ENCODE data around the gene TCERG1L.

- TF ChIP-seq POLR2A (IDR thresholded peaks at IDR 0.05) (no peak), CTCF (IDR thresholded peaks at IDR 0.05) (no peak)
Observed at GRCh38 chr10:131132681-131133080, 178.8 kb downstream of the TCERG1L start.

Measured in body of pancreas (tissue), 4 donors.